Suprapubic skin (tissue), 4 donors: Measurements from ENCODE around the gene SNX8. TPM values are rescaled to one million over a fixed set of nuclear protein-coding genes. Genes with fewer than 3 reads are reported as not detected.

Experiments used
- DNase-seq, 2 donors: peaks; one replicate each; pipeline ENCODE4 v3.0.0-alpha.2; 2019; ENCODE audit warnings: low spot score in 2 of 2
- H3K27ac ChIP-seq: fragments of 200-600 bp; sonication (generic); one replicate; pipeline ENCODE4 v1.5.1; 2019
- H3K27me3 ChIP-seq: fragments of 200-600 bp; sonication (generic); one replicate; pipeline ENCODE4 v1.5.1; 2019
- H3K36me3 ChIP-seq: fragments of 200-600 bp; sonication (generic); one replicate; pipeline ENCODE4 v1.5.1; 2019
- H3K4me1 ChIP-seq: fragments of 200-600 bp; sonication (generic); one replicate; pipeline ENCODE4 v1.5.1; 2019
- H3K4me3 ChIP-seq: fragments of 200-600 bp; sonication (generic); one replicate; pipeline ENCODE4 v1.5.1; 2019; ENCODE audit warnings: mild to moderate bottlenecking
- H3K9me3 ChIP-seq: fragments of 200-600 bp; sonication (generic); one replicate; pipeline ENCODE4 v1.5.1; 2019
- EP300 ChIP-seq: sonication (generic); formaldehyde crosslinking; IDR thresholded peaks from one replicate; pipeline ENCODE4 v1.6.1; 2017; ENCODE audit warnings: antibody characterized with exemption
- POLR2A ChIP-seq, 2 donors: fragments of 450-650 bp; IDR thresholded peaks; one replicate each; pipeline ENCODE4 v1.6.1; 2017; ENCODE audit warnings: antibody characterized with exemption in 2 of 2, mild to moderate bottlenecking in 2 of 2, moderate library complexity in 2 of 2
- POLR2AphosphoS5 ChIP-seq, 3 donors: sonication (generic); formaldehyde crosslinking; IDR thresholded peaks; one replicate each; pipeline ENCODE4 v1.6.1; 2017; ENCODE audit warnings: antibody characterized with exemption in 3 of 3
- WGBS: methylation state at CpG from one replicate; pipeline ENCODE4 v1.1.5; 2018; 5-methylcytosine and 5-hydroxymethylcytosine counted together
- total RNA-seq, 4 donors: library from RNA; depleted of rRNA; stranded (reverse); fragments of >200 nt; gene quantifications; one replicate each; pipeline ENCODE4 v1.1.0, GENCODE V29; 2016
- TF ChIP-seq, protein P1 (sequence below), 2 donors: fragments of 200-600 bp in 1 of 2; fragments of 450-650 bp in 1 of 2; sonication (generic) in 1 of 2; IDR thresholded peaks; one replicate each; pipeline ENCODE4 v1.5.1; 2016 to 2019; ENCODE audit warnings: antibody characterized with exemption in 2 of 2, mild to moderate bottlenecking in 1 of 2, moderate library complexity in 1 of 2

Gene SNX8
- total RNA-seq, 4 donors from 2014 or later: 13.7 to 35.1 (median 19.3) TPM

GRCh38 chr7:2245883-2246675 is 68.2 kb downstream of the SNX8 start:
- no peaks in the 10 kb centered on the region for H3K36me3 ChIP-seq
- WGBS: 82% methylated on average over 21 of the region's 22 CpGs
- no peaks in the 10 kb centered on the region for H3K27me3 ChIP-seq
- TF ChIP-seq POLR2AphosphoS5 (IDR thresholded peaks at IDR 0.05): no peak
- no peak for TF ChIP-seq POLR2A (IDR thresholded peaks at IDR 0.05)
- no peak for TF ChIP-seq EP300
- TF ChIP-seq, protein P1, sequence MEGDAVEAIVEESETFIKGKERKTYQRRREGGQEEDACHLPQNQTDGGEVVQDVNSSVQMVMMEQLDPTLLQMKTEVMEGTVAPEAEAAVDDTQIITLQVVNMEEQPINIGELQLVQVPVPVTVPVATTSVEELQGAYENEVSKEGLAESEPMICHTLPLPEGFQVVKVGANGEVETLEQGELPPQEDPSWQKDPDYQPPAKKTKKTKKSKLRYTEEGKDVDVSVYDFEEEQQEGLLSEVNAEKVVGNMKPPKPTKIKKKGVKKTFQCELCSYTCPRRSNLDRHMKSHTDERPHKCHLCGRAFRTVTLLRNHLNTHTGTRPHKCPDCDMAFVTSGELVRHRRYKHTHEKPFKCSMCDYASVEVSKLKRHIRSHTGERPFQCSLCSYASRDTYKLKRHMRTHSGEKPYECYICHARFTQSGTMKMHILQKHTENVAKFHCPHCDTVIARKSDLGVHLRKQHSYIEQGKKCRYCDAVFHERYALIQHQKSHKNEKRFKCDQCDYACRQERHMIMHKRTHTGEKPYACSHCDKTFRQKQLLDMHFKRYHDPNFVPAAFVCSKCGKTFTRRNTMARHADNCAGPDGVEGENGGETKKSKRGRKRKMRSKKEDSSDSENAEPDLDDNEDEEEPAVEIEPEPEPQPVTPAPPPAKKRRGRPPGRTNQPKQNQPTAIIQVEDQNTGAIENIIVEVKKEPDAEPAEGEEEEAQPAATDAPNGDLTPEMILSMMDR (IDR thresholded peaks at IDR 0.05): no peak
- H3K27ac ChIP-seq: no peak overlapping the region
- H3K4me1 ChIP-seq: peaks cover 30% of the 10 kb centered on the region
- no peak overlapping the region for H3K4me3 ChIP-seq
- DNase-seq: no peak
- H3K9me3 ChIP-seq: no peaks in the 10 kb centered on the region

DNA sequence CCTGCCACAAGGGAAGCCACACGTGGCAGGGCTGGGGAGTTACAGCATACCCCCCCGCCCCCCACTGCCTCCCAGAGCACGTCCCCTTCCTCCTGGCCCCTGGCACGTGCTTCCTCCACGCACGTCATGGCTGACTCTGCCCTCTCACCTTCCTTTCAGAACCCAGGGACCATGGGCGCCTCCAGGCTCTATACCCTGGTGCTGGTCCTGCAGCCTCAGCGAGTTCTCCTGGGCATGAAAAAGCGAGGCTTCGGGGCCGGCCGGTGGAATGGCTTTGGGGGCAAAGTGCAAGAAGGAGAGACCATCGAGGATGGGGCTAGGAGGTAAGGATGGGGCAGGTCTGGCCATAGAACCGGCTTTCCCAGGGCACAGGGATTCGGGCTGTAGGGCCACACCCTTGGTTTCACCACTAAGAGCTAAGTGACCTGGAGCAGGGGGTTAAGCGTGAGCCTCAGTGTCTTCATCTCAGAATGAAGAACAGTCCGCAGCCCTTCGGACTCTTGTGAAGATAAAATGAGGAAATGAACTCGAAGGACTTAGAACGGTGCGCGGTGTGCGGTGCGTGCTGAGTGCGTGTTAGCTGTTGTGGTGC is 69.7 kb downstream of the SNX8 start:
- 88% methylated on average over 23 of the region's 25 CpGs for WGBS
- Histone ChIP-seq H3K4me1 (peaks cover 31% of the 10 kb centered on the region), H3K4me3 (no peak overlapping the region), H3K27me3 (no peaks in the 10 kb centered on the region), H3K9me3 (no peaks in the 10 kb centered on the region), H3K36me3 (peaks cover 3% of the 10 kb centered on the region), H3K27ac (no peak overlapping the region)
- no peak for DNase-seq
- TF ChIP-seq, protein P1 (IDR thresholded peaks at IDR 0.05): no peak
- TF ChIP-seq POLR2A (IDR thresholded peaks at IDR 0.05): no peak
- TF ChIP-seq POLR2AphosphoS5 (IDR thresholded peaks at IDR 0.05): no peak
- no peak for TF ChIP-seq EP300

GRCh38 chr7:2243458-2243857 is 70.8 kb downstream of the SNX8 start:
- no peak for TF ChIP-seq POLR2AphosphoS5 (IDR thresholded peaks at IDR 0.05)
- TF ChIP-seq EP300: no peak
- no peak for TF ChIP-seq POLR2A (IDR thresholded peaks at IDR 0.05)
- TF ChIP-seq, protein P1 (IDR thresholded peaks at IDR 0.05): no peak
- Histone ChIP-seq H3K4me3 (no peak overlapping the region), H3K4me1 (peaks cover 21% of the 10 kb centered on the region), H3K36me3 (peaks cover 9% of the 10 kb centered on the region), H3K9me3 (no peaks in the 10 kb centered on the region), H3K27me3 (no peaks in the 10 kb centered on the region), H3K27ac (no peak overlapping the region)
- DNase-seq: no peak
- WGBS: 84% methylated on average over 12 of the region's 12 CpGs

DNA sequence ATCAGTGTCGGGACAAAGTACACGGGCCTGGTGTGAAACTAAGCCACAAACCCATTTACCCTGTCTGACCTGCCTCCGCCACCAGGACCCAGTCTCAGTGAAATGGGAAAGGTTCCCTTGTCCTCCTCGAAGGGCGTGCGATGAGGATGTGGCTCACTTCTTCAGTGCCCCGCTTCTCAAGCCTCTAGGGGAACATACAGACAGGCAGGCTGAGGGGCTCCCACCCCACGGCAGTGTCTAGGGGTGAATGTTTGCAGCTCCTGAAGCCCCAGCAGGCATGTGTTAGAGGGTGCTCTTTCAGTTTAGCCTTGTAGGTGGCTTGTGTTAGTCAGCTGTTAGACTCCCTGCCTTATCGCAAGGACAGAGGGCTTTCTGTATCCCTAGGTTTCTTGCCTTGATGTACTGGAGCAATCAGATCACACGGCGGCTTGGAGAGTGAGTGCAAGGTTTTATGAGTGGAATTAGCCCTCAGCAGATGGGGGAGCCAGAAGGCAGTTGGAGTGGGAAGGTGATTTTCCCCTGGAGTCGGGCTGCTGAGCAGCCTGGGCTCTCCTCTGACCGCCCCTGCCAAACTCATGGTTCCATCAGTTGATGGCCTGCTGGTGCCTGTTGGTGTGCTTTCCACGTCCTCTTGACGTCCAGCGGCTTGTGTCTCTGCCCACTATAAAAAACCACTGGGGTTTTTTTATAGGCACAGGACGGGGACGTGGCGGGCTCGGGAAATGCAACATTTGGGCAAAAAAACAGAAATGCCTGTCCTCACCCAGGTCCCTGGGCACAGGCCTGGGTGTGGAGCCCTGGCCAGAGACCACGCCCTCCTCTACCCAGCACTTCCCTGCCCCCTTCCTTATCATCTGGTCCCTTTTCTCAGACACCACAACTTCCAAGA is 71.5 kb downstream of the SNX8 start:
- peaks cover 16% of the 10 kb centered on the region for H3K36me3 ChIP-seq
- TF ChIP-seq, protein P1 (IDR thresholded peaks at IDR 0.05): no peak
- TF ChIP-seq POLR2A (IDR thresholded peaks at IDR 0.05) (no peak), POLR2AphosphoS5 (IDR thresholded peaks at IDR 0.05) (no peak), EP300 (no peak)

More for the DNA sequence above, 71.5 kb downstream of the SNX8 start:
- Histone ChIP-seq H3K27me3 (no peaks in the 10 kb centered on the region), H3K27ac (peak overlapping the region; percentile 66), H3K4me1 (peaks cover 21% of the 10 kb centered on the region), H3K9me3 (no peaks in the 10 kb centered on the region), H3K4me3 (peak overlapping the region; percentile 97)
- DNase-seq: no peak
- WGBS: 49% methylated on average over 13 of the region's 21 CpGs
